Lower leg skin (tissue), 3 donors: Measurements from ENCODE around the gene HGFAC.

Experiments
- POLR2A ChIP-seq, 2 donors: fragments of 450-650 bp; IDR thresholded peaks; one replicate each; pipeline ENCODE4 v1.6.1; 2016 to 2017; ENCODE audit warnings: antibody characterized with exemption in 2 of 2, mild to moderate bottlenecking in 1 of 2, moderate library complexity in 1 of 2
- TF ChIP-seq, protein P1 (sequence below), 3 donors: fragments of 450-650 bp; IDR thresholded peaks; one replicate each; pipeline ENCODE4 v1.5.1; 2016; ENCODE audit warnings: antibody characterized with exemption in 3 of 3, mild to moderate bottlenecking in 3 of 3, moderate library complexity in 2 of 3

DNA sequence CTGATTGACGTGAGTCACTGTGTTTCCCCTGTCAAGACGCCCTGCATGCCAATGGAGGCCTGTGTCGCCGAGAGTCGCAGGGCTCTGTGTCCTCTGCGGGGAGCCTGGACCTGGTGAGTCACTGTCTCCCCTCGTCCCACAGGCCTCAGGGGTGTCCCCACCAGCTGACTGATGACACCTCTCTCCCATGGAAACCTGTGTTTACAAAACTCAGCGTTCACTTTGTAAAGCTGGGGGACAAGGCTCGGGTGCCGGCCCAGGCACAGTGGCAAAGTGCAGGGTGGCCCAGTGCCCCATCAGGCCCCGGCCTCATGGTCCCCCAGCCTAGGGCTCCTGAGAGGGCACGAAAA, 21.2 kb upstream of the HGFAC start:
- TF ChIP-seq, protein P1, sequence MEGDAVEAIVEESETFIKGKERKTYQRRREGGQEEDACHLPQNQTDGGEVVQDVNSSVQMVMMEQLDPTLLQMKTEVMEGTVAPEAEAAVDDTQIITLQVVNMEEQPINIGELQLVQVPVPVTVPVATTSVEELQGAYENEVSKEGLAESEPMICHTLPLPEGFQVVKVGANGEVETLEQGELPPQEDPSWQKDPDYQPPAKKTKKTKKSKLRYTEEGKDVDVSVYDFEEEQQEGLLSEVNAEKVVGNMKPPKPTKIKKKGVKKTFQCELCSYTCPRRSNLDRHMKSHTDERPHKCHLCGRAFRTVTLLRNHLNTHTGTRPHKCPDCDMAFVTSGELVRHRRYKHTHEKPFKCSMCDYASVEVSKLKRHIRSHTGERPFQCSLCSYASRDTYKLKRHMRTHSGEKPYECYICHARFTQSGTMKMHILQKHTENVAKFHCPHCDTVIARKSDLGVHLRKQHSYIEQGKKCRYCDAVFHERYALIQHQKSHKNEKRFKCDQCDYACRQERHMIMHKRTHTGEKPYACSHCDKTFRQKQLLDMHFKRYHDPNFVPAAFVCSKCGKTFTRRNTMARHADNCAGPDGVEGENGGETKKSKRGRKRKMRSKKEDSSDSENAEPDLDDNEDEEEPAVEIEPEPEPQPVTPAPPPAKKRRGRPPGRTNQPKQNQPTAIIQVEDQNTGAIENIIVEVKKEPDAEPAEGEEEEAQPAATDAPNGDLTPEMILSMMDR (IDR thresholded peaks at IDR 0.05), result no peak
- TF ChIP-seq POLR2A (IDR thresholded peaks at IDR 0.05), result no peak
